Hepatocyte (in vitro differentiated cells): Measurements from ENCODE around the gene ZFHX3.

Experiments
- EZH2phosphoT487 ChIP-seq: fragments of 200-600 bp; sonication (generic); IDR thresholded peaks from one replicate; pipeline ENCODE4 v1.6.1; 2018; ENCODE audit warnings: antibody characterized with exemption, mild to moderate bottlenecking, low read depth, moderate library complexity; ENCODE audit not compliant: unreplicated experiment, severe bottlenecking
- TF ChIP-seq, protein P1 (sequence below): fragments of 200-600 bp; sonication (generic); IDR thresholded peaks from 2 replicates; pipeline ENCODE4 v1.5.1; 2016; ENCODE audit warnings: antibody characterized with exemption, mild to moderate bottlenecking; ENCODE audit not compliant: poor library complexity

DNA sequence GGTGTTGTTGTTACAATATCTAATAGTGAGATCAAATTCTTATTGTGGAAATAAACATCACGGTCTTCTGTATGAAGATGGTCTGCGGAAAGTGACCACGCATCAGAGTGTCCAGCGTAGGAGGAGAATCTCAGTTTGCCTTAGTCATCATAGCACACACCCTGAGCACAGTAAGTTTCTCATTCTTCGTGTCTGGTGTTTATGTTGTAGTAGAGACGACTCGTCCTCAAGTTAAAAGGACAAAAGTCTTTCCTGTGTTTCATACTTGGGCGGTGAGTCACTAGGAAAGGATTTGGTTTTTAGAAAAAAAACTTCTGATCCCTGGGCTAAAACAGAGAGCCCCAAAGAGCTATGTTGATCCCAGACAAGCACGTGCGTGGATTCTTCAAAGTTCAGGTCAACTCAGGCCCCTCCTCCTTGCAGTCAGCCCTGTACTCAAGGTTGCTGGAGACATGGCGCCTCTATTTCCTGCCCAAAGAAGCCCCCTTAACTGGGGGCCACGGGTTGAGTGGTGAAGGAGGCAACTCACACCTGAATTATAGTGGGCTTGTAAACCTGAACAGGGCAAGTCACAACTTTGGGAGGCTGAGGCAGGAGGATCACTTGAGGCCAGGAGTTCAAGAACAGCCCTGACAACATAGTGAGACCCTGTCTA, 170.4 kb downstream of the ZFHX3 start:
- TF ChIP-seq, protein P1, sequence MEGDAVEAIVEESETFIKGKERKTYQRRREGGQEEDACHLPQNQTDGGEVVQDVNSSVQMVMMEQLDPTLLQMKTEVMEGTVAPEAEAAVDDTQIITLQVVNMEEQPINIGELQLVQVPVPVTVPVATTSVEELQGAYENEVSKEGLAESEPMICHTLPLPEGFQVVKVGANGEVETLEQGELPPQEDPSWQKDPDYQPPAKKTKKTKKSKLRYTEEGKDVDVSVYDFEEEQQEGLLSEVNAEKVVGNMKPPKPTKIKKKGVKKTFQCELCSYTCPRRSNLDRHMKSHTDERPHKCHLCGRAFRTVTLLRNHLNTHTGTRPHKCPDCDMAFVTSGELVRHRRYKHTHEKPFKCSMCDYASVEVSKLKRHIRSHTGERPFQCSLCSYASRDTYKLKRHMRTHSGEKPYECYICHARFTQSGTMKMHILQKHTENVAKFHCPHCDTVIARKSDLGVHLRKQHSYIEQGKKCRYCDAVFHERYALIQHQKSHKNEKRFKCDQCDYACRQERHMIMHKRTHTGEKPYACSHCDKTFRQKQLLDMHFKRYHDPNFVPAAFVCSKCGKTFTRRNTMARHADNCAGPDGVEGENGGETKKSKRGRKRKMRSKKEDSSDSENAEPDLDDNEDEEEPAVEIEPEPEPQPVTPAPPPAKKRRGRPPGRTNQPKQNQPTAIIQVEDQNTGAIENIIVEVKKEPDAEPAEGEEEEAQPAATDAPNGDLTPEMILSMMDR: no peak
- no peak for TF ChIP-seq EZH2phosphoT487
